NCI-H2196 (cell line): ENCODE data around the gene ACTG1.
A peak's percentile ranks its signal among the peaks of the same experiment; 100 is the strongest.

Experiments used
- DNase-seq: peaks from one replicate; lab custom pipeline; 2025; ENCODE audit not compliant: unreplicated experiment; lab: John Stamatoyannopoulos, UW

ACTG1 gene

DNA sequence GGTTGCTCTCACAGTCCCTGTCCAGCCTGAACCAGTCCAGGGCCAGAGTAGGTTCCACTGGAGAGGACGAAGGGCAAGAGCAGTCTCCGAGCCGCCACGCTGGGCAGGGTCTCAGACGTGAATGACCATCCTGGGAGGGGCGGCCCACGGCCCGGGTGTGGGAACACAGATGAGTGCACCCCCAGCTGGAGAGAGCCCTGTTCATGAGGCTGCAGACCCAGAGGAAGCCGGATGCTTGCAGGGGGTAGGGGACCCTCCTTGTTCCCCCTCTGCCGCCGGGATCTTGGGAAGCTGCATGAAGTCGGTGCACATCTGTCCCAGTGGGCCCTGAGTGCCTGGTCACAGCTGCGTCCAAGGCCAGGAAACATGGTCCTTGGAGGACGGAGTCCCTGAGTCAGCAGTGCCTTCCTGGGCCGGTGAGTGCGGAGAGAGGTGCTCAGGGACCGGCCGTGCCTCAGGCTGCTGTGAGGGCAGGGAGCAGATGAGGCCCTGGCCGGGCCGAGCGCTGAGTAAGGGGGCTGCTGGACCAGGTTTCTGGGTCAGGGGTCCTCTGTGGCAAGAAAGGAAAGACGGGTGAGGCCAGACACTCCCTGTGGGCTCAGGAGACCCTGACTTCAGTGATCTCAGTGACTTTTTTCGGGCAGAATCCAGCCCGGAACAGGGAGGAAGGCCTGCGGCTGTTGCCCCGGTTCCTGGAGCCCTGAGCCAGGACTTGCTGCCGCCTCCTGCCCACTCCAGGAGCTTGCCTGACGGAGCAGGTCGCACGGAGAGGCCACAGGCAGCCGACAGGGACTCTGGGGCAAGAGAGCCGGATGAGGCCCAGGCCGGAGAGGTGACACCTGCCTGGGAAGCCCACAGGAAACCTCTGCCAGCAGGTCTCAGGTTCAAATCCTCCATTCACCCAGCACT is 45.8 kb downstream of the ACTG1 start:
- no peak for DNase-seq

DNA sequence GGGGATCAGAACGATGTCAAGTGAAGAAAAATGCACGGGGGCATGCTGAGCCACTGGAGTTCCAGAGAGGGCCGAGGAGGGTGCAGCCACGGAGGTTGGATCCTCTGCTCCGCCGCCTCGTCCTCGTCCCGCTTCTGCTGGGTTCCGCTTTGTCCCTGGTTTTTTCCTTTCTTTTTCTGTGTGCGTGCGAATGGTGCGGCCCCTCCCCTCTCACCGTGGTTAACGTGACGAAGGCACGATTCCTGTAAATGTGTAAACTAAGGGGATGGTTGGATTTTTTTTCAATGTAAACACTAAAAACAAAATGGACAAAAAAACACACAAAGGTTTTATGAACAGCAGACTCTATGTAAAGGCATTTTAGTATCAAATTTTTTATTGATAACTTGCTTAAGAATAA is 46.7 kb downstream of the ACTG1 start:
- DNase-seq = no peak

DNA sequence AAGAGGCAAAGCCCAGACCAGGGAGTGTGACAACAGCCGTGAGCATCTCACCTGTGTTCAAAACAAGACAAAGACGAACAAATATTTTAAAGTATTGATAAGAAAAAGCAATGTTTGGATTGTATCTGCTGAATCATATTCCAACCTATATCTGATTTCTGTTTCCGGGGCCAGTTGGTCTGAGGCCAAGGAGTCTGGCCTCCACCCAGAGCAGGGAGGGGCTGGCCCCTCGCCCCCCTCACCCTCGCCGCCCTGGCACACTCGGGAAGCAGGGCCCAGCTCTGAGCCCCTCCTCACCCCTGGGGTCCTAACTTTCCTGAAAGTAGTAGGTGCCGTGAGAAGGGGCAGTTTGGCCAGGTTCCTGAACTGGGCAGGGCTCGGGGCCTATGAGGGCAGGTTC is 48.0 kb downstream of the ACTG1 start:
- peak; percentile 24 for DNase-seq

DNA sequence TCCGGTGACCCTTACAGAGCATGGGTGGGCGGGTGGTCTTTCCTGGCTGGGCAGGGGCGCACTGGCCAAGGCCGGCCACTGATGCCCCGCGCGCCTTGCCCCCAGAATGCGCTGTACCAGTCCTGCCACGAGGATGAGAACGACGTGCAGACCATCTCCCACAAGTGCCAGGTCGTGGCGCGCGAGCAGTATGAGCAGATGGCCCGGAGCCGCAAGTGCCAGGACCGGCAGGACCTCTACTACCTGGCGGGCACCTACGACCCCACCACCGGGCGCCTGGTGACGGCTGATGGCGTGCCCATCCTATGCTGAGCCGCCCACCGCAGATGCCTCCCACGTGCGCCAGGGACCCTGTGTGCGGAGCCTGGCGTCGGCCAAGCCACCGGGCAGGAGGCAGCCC is 49.1 kb downstream of the ACTG1 start:
- DNase-seq = no peak

DNA sequence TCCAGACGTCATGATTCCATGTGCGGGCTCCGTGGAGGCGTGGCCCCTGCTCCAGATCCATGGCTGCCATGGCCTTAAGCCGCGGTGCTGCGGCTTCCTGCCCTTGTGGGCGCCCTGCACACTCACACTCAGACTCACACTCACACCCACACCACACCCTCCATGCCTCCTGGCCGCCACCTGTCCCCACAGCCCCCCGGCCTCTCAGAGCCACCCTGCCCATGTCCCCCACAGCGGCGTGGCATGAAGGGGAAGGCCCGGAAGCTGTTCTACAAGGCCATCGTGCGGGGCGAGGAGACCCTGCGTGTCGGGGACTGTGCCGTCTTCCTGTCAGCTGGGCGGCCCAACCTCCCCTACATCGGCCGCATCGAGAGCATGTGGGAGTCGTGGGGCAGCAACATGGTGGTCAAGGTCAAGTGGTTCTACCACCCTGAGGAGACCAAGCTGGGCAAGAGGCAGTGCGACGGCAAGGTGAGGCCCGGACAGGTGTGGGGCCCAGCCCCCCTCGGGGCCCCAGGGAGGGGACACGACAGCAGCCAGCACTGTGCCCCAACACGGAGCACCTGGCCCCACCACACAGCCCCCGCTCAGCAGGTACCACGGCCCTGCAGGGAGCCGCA is 50.0 kb downstream of the ACTG1 start:
- DNase-seq = no peak

DNA sequence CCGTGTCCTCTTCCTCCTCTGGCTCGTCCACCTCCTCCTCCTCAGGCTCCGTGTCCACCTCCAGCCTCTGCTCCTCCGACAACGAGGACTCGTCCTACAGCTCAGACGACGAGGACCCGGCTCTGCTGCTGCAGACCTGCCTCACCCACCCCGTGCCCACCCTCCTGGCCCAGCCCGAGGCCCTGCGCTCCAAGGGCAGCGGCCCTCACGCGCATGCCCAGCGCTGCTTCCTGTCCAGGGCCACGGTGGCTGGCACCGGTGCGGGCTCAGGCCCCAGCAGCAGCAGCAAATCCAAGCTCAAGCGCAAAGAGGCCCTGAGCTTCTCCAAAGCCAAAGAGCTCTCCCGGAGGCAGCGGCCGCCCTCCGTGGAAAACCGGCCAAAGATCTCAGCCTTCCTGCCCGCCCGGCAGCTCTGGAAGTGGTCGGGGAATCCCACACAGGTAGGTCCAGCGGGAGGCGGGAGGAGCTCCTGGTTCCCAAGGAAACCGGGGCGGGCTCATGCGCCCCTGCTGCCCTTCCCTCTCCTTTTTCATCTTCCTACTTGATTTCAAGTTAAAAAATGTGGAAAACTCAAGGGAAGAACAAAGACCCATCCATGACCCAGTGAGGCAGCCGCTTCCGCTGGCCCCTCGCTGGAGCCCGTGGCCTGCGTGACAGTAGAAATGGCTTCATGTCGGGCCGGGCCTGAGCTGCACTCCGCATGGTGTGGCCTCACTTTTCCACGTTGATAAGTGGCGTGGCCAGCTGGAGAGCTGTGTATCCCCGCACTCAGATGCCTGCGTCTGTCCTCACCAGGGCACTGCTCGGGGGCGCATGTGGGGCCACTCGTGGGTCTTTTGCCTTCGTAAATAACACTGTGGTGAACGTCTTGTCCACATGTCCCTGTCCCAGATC is 50.7 kb downstream of the ACTG1 start:
- no peak for DNase-seq

DNA sequence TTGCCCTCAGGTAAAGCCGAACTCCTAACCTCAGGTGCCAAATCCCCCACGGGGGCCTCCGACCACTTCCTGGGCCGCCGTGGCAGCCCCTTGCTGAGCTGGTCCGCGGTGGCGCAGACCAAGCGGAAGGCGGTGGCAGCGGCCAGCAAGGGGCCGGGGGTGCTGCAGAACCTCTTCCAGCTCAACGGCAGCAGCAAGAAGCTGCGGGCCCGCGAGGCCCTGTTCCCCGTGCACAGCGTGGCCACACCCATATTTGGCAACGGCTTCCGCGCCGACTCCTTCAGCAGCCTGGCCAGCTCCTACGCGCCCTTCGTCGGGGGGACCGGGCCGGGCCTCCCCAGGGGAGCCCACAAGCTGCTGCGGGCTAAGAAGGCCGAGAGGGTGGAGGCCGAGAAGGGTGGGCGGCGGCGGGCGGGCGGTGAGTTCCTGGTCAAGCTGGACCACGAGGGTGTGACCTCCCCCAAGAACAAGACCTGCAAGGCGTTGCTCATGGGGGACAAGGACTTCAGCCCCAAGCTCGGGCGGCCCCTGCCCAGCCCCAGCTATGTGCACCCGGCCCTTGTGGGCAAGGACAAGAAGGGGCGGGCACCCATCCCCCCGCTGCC is 51.6 kb downstream of the ACTG1 start:
- DNase-seq = no peak
